B cell (primary cell): ENCODE measurements around the gene EYS.

ENCODE experiments used
- EZH2 ChIP-seq: IDR thresholded peaks from 2 replicates; pipeline ENCODE4 v1.6.1; 2012; ENCODE audit warnings: borderline replicate concordance, low read depth, mild to moderate bottlenecking, moderate library complexity, low read length; ENCODE audit not compliant: insufficient read depth, poor library complexity, severe bottlenecking
- TF ChIP-seq, protein P1 (sequence below): fragments of 200-600 bp; IDR thresholded peaks from one replicate; pipeline ENCODE4 v1.8.0; 2022; ENCODE audit warnings: antibody characterized with exemption, mild to moderate bottlenecking

DNA sequence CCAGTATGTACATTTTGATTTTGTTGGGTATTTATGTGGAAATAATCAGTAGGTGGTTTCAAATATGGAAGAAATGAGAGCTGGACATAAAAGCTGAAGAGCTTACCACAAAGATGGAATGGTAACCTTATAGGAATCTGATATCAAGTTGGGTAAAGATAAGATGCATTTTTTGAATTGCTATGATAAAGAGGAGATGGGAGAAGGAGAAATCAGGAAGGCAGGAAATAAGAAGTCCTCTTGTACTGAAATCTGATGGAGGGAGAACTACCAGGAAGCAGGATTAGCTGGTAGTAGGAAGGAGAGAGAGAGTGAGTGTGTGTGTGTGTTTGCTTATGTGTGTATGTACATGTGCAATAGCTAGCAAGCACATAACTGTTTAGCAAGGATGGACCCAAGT is 1603.0 kb downstream of the EYS start:
- TF ChIP-seq, protein P1, sequence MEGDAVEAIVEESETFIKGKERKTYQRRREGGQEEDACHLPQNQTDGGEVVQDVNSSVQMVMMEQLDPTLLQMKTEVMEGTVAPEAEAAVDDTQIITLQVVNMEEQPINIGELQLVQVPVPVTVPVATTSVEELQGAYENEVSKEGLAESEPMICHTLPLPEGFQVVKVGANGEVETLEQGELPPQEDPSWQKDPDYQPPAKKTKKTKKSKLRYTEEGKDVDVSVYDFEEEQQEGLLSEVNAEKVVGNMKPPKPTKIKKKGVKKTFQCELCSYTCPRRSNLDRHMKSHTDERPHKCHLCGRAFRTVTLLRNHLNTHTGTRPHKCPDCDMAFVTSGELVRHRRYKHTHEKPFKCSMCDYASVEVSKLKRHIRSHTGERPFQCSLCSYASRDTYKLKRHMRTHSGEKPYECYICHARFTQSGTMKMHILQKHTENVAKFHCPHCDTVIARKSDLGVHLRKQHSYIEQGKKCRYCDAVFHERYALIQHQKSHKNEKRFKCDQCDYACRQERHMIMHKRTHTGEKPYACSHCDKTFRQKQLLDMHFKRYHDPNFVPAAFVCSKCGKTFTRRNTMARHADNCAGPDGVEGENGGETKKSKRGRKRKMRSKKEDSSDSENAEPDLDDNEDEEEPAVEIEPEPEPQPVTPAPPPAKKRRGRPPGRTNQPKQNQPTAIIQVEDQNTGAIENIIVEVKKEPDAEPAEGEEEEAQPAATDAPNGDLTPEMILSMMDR: no peak
- no peak for TF ChIP-seq EZH2
